Neural progenitor cell (in vitro differentiated cells): ENCODE measurements around the gene RPS6KA1.

Experiments used
- CTCF ChIP-seq: fragments of 200-600 bp; sonication (generic); IDR thresholded peaks from 2 replicates; pipeline ENCODE4 v1.5.1; 2017; ENCODE audit warnings: antibody characterized with exemption, mild to moderate bottlenecking
- EZH2 ChIP-seq: fragments of 200-600 bp; sonication (generic); IDR thresholded peaks from 2 replicates; pipeline ENCODE4 v1.6.1; 2017; ENCODE audit warnings: antibody characterized with exemption, mild to moderate bottlenecking, moderate library complexity
- EZH2phosphoT487 ChIP-seq: fragments of 200-600 bp; sonication (generic); IDR thresholded peaks from 2 replicates; pipeline ENCODE4 v1.6.1; 2017; ENCODE audit warnings: antibody characterized with exemption

- TF ChIP-seq CTCF (no peak), EZH2phosphoT487 (no peak), EZH2 (no peak)
Observed at GRCh38 chr1:26521669-26522030, 7.9 kb upstream of the RPS6KA1 start.
